ENCODE measurements around the gene HOXC13. TPM values are rescaled to one million over a fixed set of nuclear protein-coding genes. Genes with fewer than 3 reads are reported as not detected.

HOXC13 gene
- total RNA-seq, 1 donor, result not detected

DNA sequence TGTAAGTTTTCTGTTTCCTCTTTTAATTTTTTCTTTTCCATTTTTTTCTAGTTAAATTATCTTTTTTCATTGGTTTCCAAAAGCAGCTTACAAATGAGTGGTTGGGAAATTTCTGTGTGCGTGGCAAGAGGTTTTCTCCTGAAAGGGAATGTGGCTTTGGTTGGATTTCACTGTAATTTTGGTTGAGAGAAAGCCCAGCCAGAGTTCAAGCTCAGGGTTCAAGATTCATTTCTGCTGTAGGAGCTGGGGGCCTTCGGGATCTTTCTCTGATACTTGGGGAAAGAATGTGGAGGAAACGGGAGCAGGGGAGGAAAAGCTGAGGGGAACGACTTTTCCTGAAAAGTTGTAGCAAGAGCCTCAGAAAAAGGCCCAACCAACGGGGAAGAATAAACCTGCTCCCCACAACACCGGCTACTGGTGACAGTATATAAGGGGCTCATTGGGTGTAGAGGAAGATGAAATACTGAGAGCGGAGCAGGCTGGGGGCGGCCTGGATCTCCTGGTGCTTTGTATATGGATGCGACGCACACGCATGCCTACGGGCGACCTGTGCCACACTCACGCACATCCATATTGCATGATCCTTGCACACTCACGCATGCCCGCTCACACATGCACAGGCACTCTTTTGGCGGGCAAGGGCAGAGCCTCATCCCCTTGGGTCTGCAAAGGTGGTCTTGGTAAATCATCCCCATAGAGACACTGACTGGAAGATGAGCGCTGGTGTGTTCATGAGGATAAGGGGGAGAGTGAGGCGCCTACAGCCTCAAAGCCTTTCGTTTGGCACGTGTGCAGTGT is 48.3 kb downstream of the HOXC13 start:
- DNase-seq (ENCODE audit: low read depth), result no peak
- peak overlapping the region; percentile 64 for H3K4me3 ChIP-seq (ENCODE audit: low read depth, low read length)
- TF ChIP-seq CTCF (IDR thresholded peaks at IDR 0.05; ENCODE audit: insufficient read depth, low read depth, low read length), result no peak

- TF ChIP-seq CTCF (IDR thresholded peaks at IDR 0.05; ENCODE audit: insufficient read depth, low read depth, low read length), result no peak
- no peak for DNase-seq (ENCODE audit: low read depth)
- peak overlapping the region; percentile 64 for H3K4me3 ChIP-seq (ENCODE audit: low read depth, low read length)
These were observed 49.2 kb downstream of the HOXC13 start for GRCh38 chr12:53987787-53988230.

DNA sequence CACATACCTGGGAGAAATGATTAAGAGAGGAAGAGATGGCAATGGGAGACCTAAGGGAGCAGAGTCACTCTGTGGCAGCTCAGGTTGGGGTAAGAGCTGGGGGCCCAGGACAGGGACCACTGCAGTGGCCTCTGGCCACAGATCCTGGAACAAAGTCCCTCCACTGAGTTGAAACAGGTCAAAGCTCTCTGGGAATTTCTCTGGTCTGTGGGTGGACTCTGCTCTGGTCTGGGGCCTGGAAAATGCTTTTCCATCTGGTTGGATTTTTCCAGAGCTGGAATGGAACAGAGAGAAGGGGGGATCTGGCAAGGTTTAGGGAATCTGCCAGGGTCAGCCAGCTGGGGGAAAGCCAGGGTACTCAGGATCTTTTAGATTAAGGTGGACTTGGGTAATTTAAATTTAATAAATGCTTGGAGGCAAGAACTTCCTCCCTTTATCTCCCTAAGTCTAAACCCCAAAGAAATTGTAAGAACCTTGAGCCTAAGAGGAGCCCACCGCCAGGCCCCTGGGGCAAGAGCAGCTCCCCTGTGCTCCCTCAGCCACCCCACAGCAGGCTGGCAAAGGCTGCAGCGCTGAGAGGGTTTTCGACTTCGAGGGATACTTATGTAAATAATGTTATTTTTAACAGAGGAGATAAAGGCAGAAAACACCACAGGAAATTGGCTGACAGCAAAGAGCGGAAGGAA is 50.1 kb downstream of the HOXC13 start:
- H3K4me3 ChIP-seq (ENCODE audit: low read depth, low read length), result peak overlapping the region; percentile 46
- DNase-seq (ENCODE audit: low read depth), result no peak
- TF ChIP-seq CTCF (IDR thresholded peaks at IDR 0.05; ENCODE audit: insufficient read depth, low read depth, low read length), result no peak

DNA sequence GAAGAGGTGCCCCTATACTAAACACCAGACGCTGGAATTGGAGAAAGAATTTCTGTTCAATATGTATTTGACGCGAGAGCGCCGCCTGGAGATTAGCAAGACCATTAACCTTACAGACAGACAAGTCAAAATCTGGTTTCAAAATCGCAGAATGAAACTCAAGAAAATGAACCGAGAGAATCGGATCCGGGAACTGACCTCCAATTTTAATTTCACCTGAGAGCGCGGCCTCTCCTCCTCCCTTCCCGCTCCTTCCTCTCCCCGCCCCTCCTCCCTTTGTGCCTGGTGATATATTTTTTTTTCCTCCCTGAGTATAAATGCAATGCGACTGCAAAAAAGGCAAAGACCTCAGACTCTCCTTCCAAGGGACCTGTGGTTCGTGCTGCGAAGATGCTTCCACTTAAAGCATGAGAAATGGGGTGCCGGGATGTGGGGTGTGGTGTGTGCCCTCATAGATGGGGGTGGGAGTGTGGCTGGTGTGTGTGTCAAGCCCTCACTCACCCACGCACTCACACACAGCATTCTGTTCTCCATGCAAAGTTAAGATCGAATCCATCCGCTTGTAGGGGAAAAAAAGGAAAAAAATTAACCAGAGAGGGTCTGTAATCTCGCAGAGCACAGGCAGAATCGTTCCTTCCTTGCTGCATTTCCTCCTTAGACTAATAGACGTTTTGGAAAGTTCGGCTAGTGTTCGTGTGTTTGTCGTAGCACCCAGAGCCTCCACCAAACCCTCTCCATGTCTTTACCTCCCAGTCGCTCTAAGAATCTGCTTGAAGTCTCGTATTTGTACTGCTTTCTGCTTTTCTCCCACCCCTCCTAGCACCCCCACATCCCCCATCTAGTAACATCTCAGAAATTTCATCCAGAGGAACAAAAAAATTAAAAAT is 50.8 kb downstream of the HOXC13 start:
- peak; percentile 82 for DNase-seq (ENCODE audit: low read depth)

DNA sequence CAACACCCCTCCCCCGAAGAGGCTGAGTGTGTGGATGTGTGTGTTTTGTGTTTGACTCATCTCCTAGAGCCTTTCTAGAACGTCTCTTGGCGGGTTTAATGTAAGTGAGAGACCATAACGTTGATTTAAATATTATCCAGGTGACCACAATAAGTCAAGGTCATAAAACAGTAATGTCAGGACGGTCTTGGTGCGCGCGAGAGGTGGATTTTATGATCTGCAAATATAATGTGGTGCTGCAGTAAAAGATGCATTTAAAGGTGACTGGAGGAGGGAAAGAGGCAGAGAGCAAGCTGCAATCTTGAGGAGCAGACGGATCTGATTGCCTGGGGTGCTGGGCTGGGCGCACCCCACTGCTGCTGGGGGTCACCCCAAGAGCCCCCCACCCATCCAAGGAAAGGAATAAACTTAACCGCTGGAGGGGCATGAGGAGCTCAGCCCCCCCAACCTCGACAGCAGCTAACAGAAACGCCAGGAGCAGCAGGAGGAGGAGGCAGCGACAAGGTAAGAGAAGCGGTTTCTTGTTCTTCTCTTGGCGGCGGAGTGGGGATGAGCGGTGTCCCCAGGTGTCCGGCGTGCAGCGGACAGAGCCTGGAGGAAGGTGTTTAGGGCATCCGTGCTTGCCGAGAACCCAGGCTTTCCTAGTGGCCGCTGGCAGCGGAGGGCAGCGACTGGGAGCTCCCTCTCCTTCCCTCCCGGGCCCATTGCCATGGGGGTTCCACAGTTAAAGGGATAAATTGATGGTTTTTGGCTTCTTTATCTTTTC is 51.9 kb downstream of the HOXC13 start:
- no peak for DNase-seq (ENCODE audit: low read depth)
- no peak overlapping the region for H3K4me3 ChIP-seq (ENCODE audit: low read depth, low read length)
- TF ChIP-seq CTCF (IDR thresholded peaks at IDR 0.05; ENCODE audit: insufficient read depth, low read depth, low read length), result no peak

More for the DNA sequence above, 50.8 kb downstream of the HOXC13 start:
- H3K4me3 ChIP-seq (ENCODE audit: low read depth, low read length), result peak overlapping the region; percentile 46
- peak; percentile 63 for TF ChIP-seq CTCF (IDR thresholded peaks at IDR 0.05; ENCODE audit: insufficient read depth, low read depth, low read length)

DNA sequence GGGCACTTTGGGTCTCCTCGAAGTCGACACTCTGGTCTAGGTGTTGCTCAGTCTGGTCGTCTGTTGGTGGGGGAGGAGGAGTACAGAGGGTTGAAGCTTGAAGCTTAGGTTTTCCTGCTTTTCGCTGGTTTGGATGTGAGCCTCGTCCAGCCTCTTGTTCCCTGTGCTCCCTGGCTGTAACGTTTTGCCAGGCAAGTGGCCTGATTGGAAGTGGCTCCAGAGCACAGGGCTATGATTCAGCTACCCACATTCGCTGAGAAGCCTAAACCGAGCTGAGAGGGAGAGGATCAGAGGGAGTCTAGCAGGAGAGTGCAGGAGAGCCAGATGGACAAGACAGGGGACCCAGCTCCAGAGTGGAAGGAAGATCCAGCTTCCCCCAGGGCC is 52.4 kb downstream of the HOXC13 start:
- no peak for DNase-seq (ENCODE audit: low read depth)
- H3K4me3 ChIP-seq (ENCODE audit: low read depth, low read length), result no peak overlapping the region
- no peak for TF ChIP-seq CTCF (IDR thresholded peaks at IDR 0.05; ENCODE audit: insufficient read depth, low read depth, low read length)
